ENCODE results near the gene APOBEC3B.
"Not testable (repeated sequence)": the region's sequence is repeated elsewhere in the genome, so short reads cannot be mapped to it uniquely, and the experiment has no call there.

Gene APOBEC3B

GRCh38 chr22:39028281-39028680, 46.1 kb downstream of the APOBEC3B start:
- no peaks in the 10 kb centered on the region for H3K27me3 Mint-ChIP-seq
- CTCF ChIA-PET = no interaction called here
- DNase-seq = no peak
- H3K4me1 Mint-ChIP-seq = peaks cover 39% of the 10 kb centered on the region
- H3K4me3 Mint-ChIP-seq = no peak overlapping the region
- peaks cover 38% of the 10 kb centered on the region for H3K36me3 Mint-ChIP-seq
- no peak overlapping the region for H3K27ac Mint-ChIP-seq
- no peaks in the 10 kb centered on the region for H3K9me3 Mint-ChIP-seq

- no peaks in the 10 kb centered on the region for H3K27me3 Mint-ChIP-seq
- peaks cover 30% of the 10 kb centered on the region for H3K4me1 Mint-ChIP-seq
- no peak for DNase-seq
- no peak overlapping the region for H3K4me3 Mint-ChIP-seq
- CTCF ChIA-PET = no interaction called here
- no peaks in the 10 kb centered on the region for H3K9me3 Mint-ChIP-seq
- H3K36me3 Mint-ChIP-seq = peaks cover 36% of the 10 kb centered on the region
- H3K27ac Mint-ChIP-seq = no peak overlapping the region
These were observed 47.1 kb downstream of the APOBEC3B start for GRCh38 chr22:39029227-39029626.

GRCh38 chr22:39030705-39031104, 48.6 kb downstream of the APOBEC3B start:
- no peak for DNase-seq
- CTCF ChIA-PET = interaction anchor here (0.6 kb wide), 1 partner anchor 288 kb away, joined by 4 read pairs; no protein-coding TSS in a partner anchor
- H3K36me3 Mint-ChIP-seq = peaks cover 26% of the 10 kb centered on the region
- no peaks in the 10 kb centered on the region for H3K27me3 Mint-ChIP-seq
- no peak overlapping the region for H3K4me3 Mint-ChIP-seq
- no peaks in the 10 kb centered on the region for H3K9me3 Mint-ChIP-seq
- peaks cover 15% of the 10 kb centered on the region for H3K4me1 Mint-ChIP-seq
- H3K27ac Mint-ChIP-seq = no peak overlapping the region

GRCh38 chr22:39031434-39032295, 49.5 kb downstream of the APOBEC3B start:
- H3K36me3 Mint-ChIP-seq = peaks cover 21% of the 10 kb centered on the region
- not testable (repeated sequence) for H3K27me3 Mint-ChIP-seq, H3K4me3 Mint-ChIP-seq, H3K27ac Mint-ChIP-seq, DNase-seq, H3K9me3 Mint-ChIP-seq
- CTCF ChIA-PET = interaction anchor here (0.6 kb wide), 1 partner anchor 287 kb away, joined by 4 read pairs; no protein-coding TSS in a partner anchor
- H3K4me1 Mint-ChIP-seq = peaks cover 16% of the 10 kb centered on the region

- not testable (repeated sequence) for H3K9me3 Mint-ChIP-seq, H3K27ac Mint-ChIP-seq, DNase-seq, H3K4me3 Mint-ChIP-seq, H3K27me3 Mint-ChIP-seq
- CTCF ChIA-PET = interaction anchor here (0.9 kb wide), 1 partner anchor 53 kb away, joined by 3 read pairs; no protein-coding TSS in a partner anchor
- Mint-ChIP-seq H3K36me3 (peaks cover 18% of the 10 kb centered on the region), H3K4me1 (peaks cover 42% of the 10 kb centered on the region)
These were observed 54.9 kb downstream of the APOBEC3B start for GRCh38 chr22:39037071-39037470.

GRCh38 chr22:39039306-39040126, 57.4 kb downstream of the APOBEC3B start:
- no peak for DNase-seq
- Mint-ChIP-seq H3K9me3 (no peaks in the 10 kb centered on the region), H3K4me3 (peak overlapping the region; percentile 86), H3K4me1 (peaks cover 52% of the 10 kb centered on the region), H3K36me3 (peaks cover 10% of the 10 kb centered on the region), H3K27me3 (no peaks in the 10 kb centered on the region), H3K27ac (peak overlapping the region; percentile 88)
- CTCF ChIA-PET = no interaction called here

GRCh38 chr22:39040155-39040537, 58.0 kb downstream of the APOBEC3B start:
- Mint-ChIP-seq H3K36me3 (peaks cover 15% of the 10 kb centered on the region), H3K27ac (peak overlapping the region; percentile 88), H3K4me1 (peaks cover 57% of the 10 kb centered on the region), H3K4me3 (peak overlapping the region; percentile 86)
- H3K27me3 Mint-ChIP-seq, H3K9me3 Mint-ChIP-seq, DNase-seq, CTCF ChIA-PET: not testable (repeated sequence)

GRCh38 chr22:39040538-39041296, 58.6 kb downstream of the APOBEC3B start, which contains the start of gene APOBEC3F:
Gene APOBEC3F (plus strand): TSS chr22:39040864. CDS start chr22:39040961, 97 bp downstream.
- H3K27me3 Mint-ChIP-seq, CTCF ChIA-PET, H3K9me3 Mint-ChIP-seq: not testable (repeated sequence)
- DNase-seq = peak; percentile 90
- H3K4me3 Mint-ChIP-seq = peak within 1 kb of the TSS; percentile 86
- peaks cover 62% of the 10 kb centered on the region for H3K4me1 Mint-ChIP-seq
- H3K36me3 Mint-ChIP-seq = peaks cover 19% of the 10 kb centered on the region
- H3K27ac Mint-ChIP-seq = peak within 1 kb of the TSS; percentile 89

- H3K4me1 Mint-ChIP-seq = peaks cover 56% of the 10 kb centered on the region
- peak overlapping the region; percentile 89 for H3K27ac Mint-ChIP-seq
- peak overlapping the region; percentile 86 for H3K4me3 Mint-ChIP-seq
- H3K27me3 Mint-ChIP-seq = no peaks in the 10 kb centered on the region
- CTCF ChIA-PET = interaction anchor here (0.6 kb wide), 1 partner anchor 171 kb away, joined by 3 read pairs; no protein-coding TSS in a partner anchor
- peaks cover 27% of the 10 kb centered on the region for H3K36me3 Mint-ChIP-seq
- DNase-seq = no peak
- H3K9me3 Mint-ChIP-seq = no peaks in the 10 kb centered on the region
These were observed 59.8 kb downstream of the APOBEC3B start for GRCh38 chr22:39041908-39042307.

Measured in activated naive CD4-positive, alpha-beta T cell treated with anti-CD3 and anti-CD28 coated beads, Interleukin-2, amount 10 ng/mL, durations not matched to agents 7 days and 5 days (primary cell).